ENCODE data around the gene CUX1.

CUX1 gene

GRCh38 chr7:101824440-101824839 is 7.0 kb downstream of the CUX1 start:
- Histone ChIP-seq H4K20me1 (ENCODE audit: control insufficient read depth, insufficient read depth, low read depth, low read length) (peaks cover 52% of the 10 kb centered on the region; the same call in 1 of the 2 replicates), H3K27ac (ENCODE audit: low read depth, low read length) (no peak overlapping the region), H3K36me3 (ENCODE audit: control insufficient read depth, low read length) (peaks cover 84% of the 10 kb centered on the region), H3K9me3 (ENCODE audit: control insufficient read depth, insufficient read depth, low read length) (no peaks in the 10 kb centered on the region), H3K9me2 (replicated peaks; ENCODE audit: control insufficient read depth, low read length) (no peaks in the 10 kb centered on the region), H3K4me3 (ENCODE audit: low read length) (no peak overlapping the region), H3K4me1 (ENCODE audit: control insufficient read depth, low read length) (peaks cover 52% of the 10 kb centered on the region), H3K79me2 (ENCODE audit: control insufficient read depth, low read length) (peaks cover 100% of the 10 kb centered on the region), H3K27me3 (ENCODE audit: control insufficient read depth, low read length) (no peaks in the 10 kb centered on the region), H3F3A (ENCODE audit: control insufficient read depth, insufficient read depth) (0 out of 2 replicates have a peak, but pooled peaks cover 3% of the 10 kb centered on the region), H3K4me2 (ENCODE audit: low read length) (no peak overlapping the region)
- no peak for TF ChIP-seq CTCF (IDR thresholded peaks at IDR 0.05; ENCODE audit: low read depth, low read length, poor library complexity, severe bottlenecking)
- TF ChIP-seq EZH2phosphoT487 (IDR thresholded peaks at IDR 0.05; ENCODE audit: borderline replicate concordance, low read length): no peak

GRCh38 chr7:101826081-101826835 is 8.8 kb downstream of the CUX1 start:
- no peak overlapping the region for H3K27ac ChIP-seq (ENCODE audit: low read depth, low read length)
- H3K36me3 ChIP-seq (ENCODE audit: control insufficient read depth, low read length): peaks cover 80% of the 10 kb centered on the region
- peaks cover 100% of the 10 kb centered on the region for H3K79me2 ChIP-seq (ENCODE audit: control insufficient read depth, low read length)
- no peaks in the 10 kb centered on the region for H3K9me3 ChIP-seq (ENCODE audit: control insufficient read depth, insufficient read depth, low read length)
- 0 out of 2 replicates have a peak, but pooled peaks cover 3% of the 10 kb centered on the region for H3F3A ChIP-seq (ENCODE audit: control insufficient read depth, insufficient read depth)
- peaks cover 56% of the 10 kb centered on the region; the same call in 1 of the 2 replicates for H4K20me1 ChIP-seq (ENCODE audit: control insufficient read depth, insufficient read depth, low read depth, low read length)
- H3K4me2 ChIP-seq (ENCODE audit: low read length): no peak overlapping the region
- peaks cover 53% of the 10 kb centered on the region for H3K4me1 ChIP-seq (ENCODE audit: control insufficient read depth, low read length)
- no peak for TF ChIP-seq EZH2phosphoT487 (IDR thresholded peaks at IDR 0.05; ENCODE audit: borderline replicate concordance, low read length)
- no peak for TF ChIP-seq CTCF (IDR thresholded peaks at IDR 0.05; ENCODE audit: low read depth, low read length, poor library complexity, severe bottlenecking)
- no peak overlapping the region for H3K4me3 ChIP-seq (ENCODE audit: low read length)
- no peaks in the 10 kb centered on the region for H3K9me2 ChIP-seq (replicated peaks; ENCODE audit: control insufficient read depth, low read length)
- H3K27me3 ChIP-seq (ENCODE audit: control insufficient read depth, low read length): no peaks in the 10 kb centered on the region

GRCh38 chr7:101828301-101829020 is 11.0 kb downstream of the CUX1 start:
- H3F3A ChIP-seq (ENCODE audit: control insufficient read depth, insufficient read depth): 0 out of 2 replicates have a peak, but pooled peaks cover 3% of the 10 kb centered on the region
- H3K27ac ChIP-seq (ENCODE audit: low read depth, low read length): no peak overlapping the region
- peaks cover 61% of the 10 kb centered on the region for H4K20me1 ChIP-seq (ENCODE audit: control insufficient read depth, insufficient read depth, low read depth, low read length)
- H3K79me2 ChIP-seq (ENCODE audit: control insufficient read depth, low read length): peaks cover 100% of the 10 kb centered on the region
- H3K27me3 ChIP-seq (ENCODE audit: control insufficient read depth, low read length): no peaks in the 10 kb centered on the region
- H3K9me3 ChIP-seq (ENCODE audit: control insufficient read depth, insufficient read depth, low read length): no peaks in the 10 kb centered on the region
- H3K9me2 ChIP-seq (replicated peaks; ENCODE audit: control insufficient read depth, low read length): no peaks in the 10 kb centered on the region
- H3K4me1 ChIP-seq (ENCODE audit: control insufficient read depth, low read length): peaks cover 71% of the 10 kb centered on the region
- H3K36me3 ChIP-seq (ENCODE audit: control insufficient read depth, low read length): peaks cover 81% of the 10 kb centered on the region
- H3K4me3 ChIP-seq (ENCODE audit: low read length): no peak overlapping the region
- TF ChIP-seq EZH2phosphoT487 (IDR thresholded peaks at IDR 0.05; ENCODE audit: borderline replicate concordance, low read length) (no peak), CTCF (IDR thresholded peaks at IDR 0.05; ENCODE audit: low read depth, low read length, poor library complexity, severe bottlenecking) (no peak)
- H3K4me2 ChIP-seq (ENCODE audit: low read length): no peak overlapping the region
